Activated CD8-positive, alpha-beta memory T cell treated with anti-CD3 and anti-CD28 coated beads for 4 hours (primary cell): Measurements from ENCODE around the gene LIMS1.
"Not testable (repeated sequence)": the region's sequence is repeated elsewhere in the genome, so short reads cannot be mapped to it uniquely, and the experiment has no call there.

Experiments used
- DNase-seq, 2 donors: peaks; one replicate each; pipeline ENCODE4 v3.0.0-alpha.2; 2020; ENCODE audit warnings: low read depth in 2 of 2

Gene LIMS1

GRCh38 chr2:108633409-108633808 lies 99.1 kb downstream of the LIMS1 start:
- DNase-seq: no peak

- DNase-seq: no peak
Measured at GRCh38 chr2:108634011-108634410, 99.7 kb downstream of the LIMS1 start.

GRCh38 chr2:108634576-108635160 lies 100.4 kb downstream of the LIMS1 start:
- no peak for DNase-seq

- no peak for DNase-seq
Measured at GRCh38 chr2:108635630-108636354, 101.5 kb downstream of the LIMS1 start.

- no peak for DNase-seq
Measured at GRCh38 chr2:108637304-108637669, 103.0 kb downstream of the LIMS1 start.

GRCh38 chr2:108640731-108641130 lies 106.5 kb downstream of the LIMS1 start:
- DNase-seq: no peak

- no peak for DNase-seq
Measured at GRCh38 chr2:108641756-108642155, 107.5 kb downstream of the LIMS1 start.

GRCh38 chr2:108643261-108643849 lies 109.1 kb downstream of the LIMS1 start:
- DNase-seq: no peak

- not testable (repeated sequence) for DNase-seq
Measured at GRCh38 chr2:108643862-108644261, 109.6 kb downstream of the LIMS1 start.

GRCh38 chr2:108644446-108644845 lies 110.2 kb downstream of the LIMS1 start:
- DNase-seq: not testable (repeated sequence)

- DNase-seq: not testable (repeated sequence)
Measured at GRCh38 chr2:108648796-108649195, 114.5 kb downstream of the LIMS1 start.

- not testable (repeated sequence) for DNase-seq
Measured at GRCh38 chr2:108650465-108650864, 116.2 kb downstream of the LIMS1 start.

- not testable (repeated sequence) for DNase-seq
Measured at GRCh38 chr2:108651468-108651867, 117.2 kb downstream of the LIMS1 start.

GRCh38 chr2:108652187-108652931 lies 118.1 kb downstream of the LIMS1 start:
- peak; percentile 1 to 13 for DNase-seq

GRCh38 chr2:108653425-108653824 lies 119.2 kb downstream of the LIMS1 start:
- DNase-seq: not testable (repeated sequence)

GRCh38 chr2:108653849-108654248 lies 119.6 kb downstream of the LIMS1 start:
- DNase-seq: not testable (repeated sequence)

GRCh38 chr2:108654521-108655125 lies 120.4 kb downstream of the LIMS1 start:
- not testable (repeated sequence) for DNase-seq

- DNase-seq: not testable (repeated sequence)
Measured at GRCh38 chr2:108655270-108655669, 121.0 kb downstream of the LIMS1 start.

- not testable (repeated sequence) for DNase-seq
Measured at GRCh38 chr2:108656282-108656681, 122.0 kb downstream of the LIMS1 start.

GRCh38 chr2:108657517-108657916 lies 123.2 kb downstream of the LIMS1 start:
- not testable (repeated sequence) for DNase-seq

GRCh38 chr2:108658553-108658952 lies 124.3 kb downstream of the LIMS1 start:
- not testable (repeated sequence) for DNase-seq

- not testable (repeated sequence) for DNase-seq
Measured at GRCh38 chr2:108661493-108661892, 127.2 kb downstream of the LIMS1 start.
